Heart left ventricle (tissue), 16 donors: ENCODE results near the gene CIT. TPM values are rescaled to one million over a fixed set of nuclear protein-coding genes. Genes with fewer than 3 reads are reported as not detected.

Experiments
- ATAC-seq, 4 donors: fragments of 200-7000 bp; cut with Tn5 transposase; one replicate each; pipeline ENCODE4 v1.9.1; 2020 to 2022; ENCODE audit warnings: moderate library complexity in 4 of 4, mild to moderate bottlenecking in 3 of 4, moderate number of reproducible peaks in 1 of 4
- DNase-seq, 5 donors: peaks; one replicate each; pipeline ENCODE4 v3.0.0-alpha.2; 2020
- H3K27ac ChIP-seq, 12 donors: fragments of 200-600 bp; sonication (generic) in 4 of 12; one replicate each; pipeline versions ENCODE4 v1.5.0 to v1.8.0; 2016 to 2022; ENCODE audit warnings: mild to moderate bottlenecking in 2 of 12
- H3K27me3 ChIP-seq, 9 donors: fragments of 200-600 bp; sonication (generic) in 2 of 9; one replicate each; pipeline versions ENCODE4 v1.5.1 to v1.8.0; 2016 to 2022; ENCODE audit warnings: mild to moderate bottlenecking in 3 of 9
- H3K36me3 ChIP-seq, 9 donors: fragments of 200-600 bp; sonication (generic) in 2 of 9; one replicate each; pipeline versions ENCODE4 v1.5.0 to v1.8.0; 2018 to 2022; ENCODE audit warnings: mild to moderate bottlenecking in 2 of 9
- H3K4me1 ChIP-seq, 12 donors: fragments of 200-600 bp; sonication (generic) in 4 of 12; one replicate each; pipeline versions ENCODE4 v1.5.0 to v1.8.0; 2016 to 2022; ENCODE audit warnings: mild to moderate bottlenecking in 3 of 12
- H3K4me3 ChIP-seq, 12 donors: fragments of 200-600 bp; sonication (generic) in 4 of 12; one replicate each; pipeline versions ENCODE4 v1.5.0 to v1.8.0; 2017 to 2022; ENCODE audit warnings: mild to moderate bottlenecking in 9 of 12, moderate library complexity in 4 of 12
- H3K9me3 ChIP-seq, 12 donors: fragments of 200-600 bp; sonication (generic) in 4 of 12; one replicate each; pipeline versions ENCODE4 v1.5.0 to v1.8.0; 2016 to 2022; ENCODE audit warnings: mild to moderate bottlenecking in 1 of 12
- POLR2A ChIP-seq, 2 donors: fragments of 450-650 bp; IDR thresholded peaks; one replicate each; pipeline ENCODE4 v1.6.1; 2017; ENCODE audit warnings: antibody characterized with exemption in 2 of 2, mild to moderate bottlenecking in 2 of 2, moderate library complexity in 2 of 2
- WGBS, 4 donors: extraction: QIAGEN DNeasy Blood & Tissue Kit in 2 of 4; methylation state at CpG; one replicate each; pipeline versions ENCODE4 v1.1.5 to v1.1.7; 2013 to 2018; 5-methylcytosine and 5-hydroxymethylcytosine counted together
- intact Hi-C, 10 donors: fragments of 100-400 bp; cut with DNase I; formaldehyde crosslinking; loops; one replicate each; pipeline versions ENCODE4 v1.11.1 to v1.14.2; 2022
- polyA plus RNA-seq, 2 donors: library from polyadenylated mRNA; stranded (reverse); fragments of 200-250 nt; gene quantifications; one replicate each; pipeline ENCODE4 v1.2.3, GENCODE V29; 2013
- total RNA-seq, 9 donors: library from RNA; depleted of rRNA in 2 of 9; stranded (reverse); fragments of >200 nt in 2 of 9; fragmentation: NEBNext Ultra II Directional in 3 of 9; extraction: Animal tissue kit (Norgen Biotek cat#: 25700) in 3 of 9; gene quantifications; one replicate each; pipeline versions ENCODE4 v1.1.0 to v1.2.4, GENCODE V29; 2016 to 2023
- TF ChIP-seq, protein P1 (sequence below), 12 donors: fragments of 200-600 bp; sonication (generic) in 4 of 12; IDR thresholded peaks; one replicate each; pipeline versions ENCODE4 v1.5.0 to v1.8.0; 2018 to 2022; ENCODE audit warnings: antibody characterized with exemption in 12 of 12, mild to moderate bottlenecking in 5 of 12
- donor health status: ischemic (EF 13 %, LVEDD 7.1; RV severe dilation, severe dysfunction).
- donor health status: healthy with polysubstance abuse.
- donor health status: DM: no; HTN: yes; CAD: no.
- donor health status: DM: no; HTN: no; CAD: no.
- donor health status: ischemic (EF 25% LVEDD 6.9; RV normal size, moderate dysfunction).
- donor health status: ischemic (EF 25% LVEDD 5.7; RV mildly dilated, moderate dysfunction).
- donor health status: healthy.
- donor health status: DM: yes; HTN: yes; CAD: no.
- donor health status: ischemic (EF 35%, LVEDD 5.7; RV mildly dilated, moderate dysfunction).
- donor health status: nonischemic (EF 11% LVEDD 7.7; RV severe dilation, severe dysfunction).
- donor health status: DM: yes; HTN: yes; CAD: no.
- donor health status: PGD.
- donor health status: ischemic (EF 29% LVEDD 5.4; RV normal size, mild dysfunction).
- donor health status: nonischemic (EF 23%, LVEDD 6.1; RV moderate dilation, normal function).

CIT gene
- total and polyA plus RNA-seq, 11 donors = 0.26 to 8.1 (median 1.9) TPM

DNA sequence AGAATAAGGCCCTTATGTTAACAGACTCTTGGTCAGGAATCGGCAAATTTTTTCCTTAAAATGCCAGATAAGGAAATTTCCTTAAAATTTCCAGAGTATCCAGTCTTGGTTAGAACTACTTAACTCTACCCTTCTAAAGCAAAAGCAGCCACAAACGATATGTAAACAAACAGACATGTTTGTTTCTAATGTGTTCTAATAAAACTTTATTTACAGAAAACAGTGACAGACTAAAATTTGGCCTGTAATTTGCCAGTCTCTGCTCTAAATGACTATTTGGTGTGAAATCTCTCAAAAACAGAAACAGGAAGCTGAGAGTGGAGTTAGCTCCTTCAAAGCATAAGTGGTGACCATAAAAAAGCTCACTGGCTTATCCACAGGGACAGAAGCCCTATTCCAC is 131.0 kb downstream of the CIT start:
- 95 to 99% (median 97%) methylated on average over 2 of the region's 2 CpGs for WGBS, 4 donors
- intact Hi-C loops = no loop called here
- H3K36me3 ChIP-seq = peaks cover 0 to 4% (median 0%) of the 10 kb centered on the region in 9 donors

GRCh38 chr12:119744900-119745606 is 132.1 kb downstream of the CIT start:
- intact Hi-C loops = no loop called here
- no peak overlapping the region for H3K4me3 ChIP-seq
- DNase-seq (no peak), ATAC-seq (no peak)
- peaks cover 0 to 3% (median 0%) of the 10 kb centered on the region in 12 donors for H3K4me1 ChIP-seq
- peaks cover 0 to 30% (median 12%) of the 10 kb centered on the region in 12 donors for H3K9me3 ChIP-seq
- H3K27ac ChIP-seq = no peak overlapping the region
- TF ChIP-seq, protein P1, sequence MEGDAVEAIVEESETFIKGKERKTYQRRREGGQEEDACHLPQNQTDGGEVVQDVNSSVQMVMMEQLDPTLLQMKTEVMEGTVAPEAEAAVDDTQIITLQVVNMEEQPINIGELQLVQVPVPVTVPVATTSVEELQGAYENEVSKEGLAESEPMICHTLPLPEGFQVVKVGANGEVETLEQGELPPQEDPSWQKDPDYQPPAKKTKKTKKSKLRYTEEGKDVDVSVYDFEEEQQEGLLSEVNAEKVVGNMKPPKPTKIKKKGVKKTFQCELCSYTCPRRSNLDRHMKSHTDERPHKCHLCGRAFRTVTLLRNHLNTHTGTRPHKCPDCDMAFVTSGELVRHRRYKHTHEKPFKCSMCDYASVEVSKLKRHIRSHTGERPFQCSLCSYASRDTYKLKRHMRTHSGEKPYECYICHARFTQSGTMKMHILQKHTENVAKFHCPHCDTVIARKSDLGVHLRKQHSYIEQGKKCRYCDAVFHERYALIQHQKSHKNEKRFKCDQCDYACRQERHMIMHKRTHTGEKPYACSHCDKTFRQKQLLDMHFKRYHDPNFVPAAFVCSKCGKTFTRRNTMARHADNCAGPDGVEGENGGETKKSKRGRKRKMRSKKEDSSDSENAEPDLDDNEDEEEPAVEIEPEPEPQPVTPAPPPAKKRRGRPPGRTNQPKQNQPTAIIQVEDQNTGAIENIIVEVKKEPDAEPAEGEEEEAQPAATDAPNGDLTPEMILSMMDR (IDR thresholded peaks at IDR 0.05) = no peak
- TF ChIP-seq POLR2A (IDR thresholded peaks at IDR 0.05) = no peak
- H3K27me3 ChIP-seq = no peaks in the 10 kb centered on the region
- 96 to 100% (median 99%) methylated on average over 1 of the region's 1 CpG for WGBS, 4 donors
- no peaks in the 10 kb centered on the region for H3K36me3 ChIP-seq

More for the DNA sequence above, 131.0 kb downstream of the CIT start:
- H3K27ac ChIP-seq = no peak overlapping the region
- no peaks in the 10 kb centered on the region for H3K27me3 ChIP-seq
- TF ChIP-seq, protein P1 (IDR thresholded peaks at IDR 0.05) = no peak
- no peak for TF ChIP-seq POLR2A (IDR thresholded peaks at IDR 0.05)
- ATAC-seq (no peak), DNase-seq (no peak)
- peaks cover 0 to 30% (median 12%) of the 10 kb centered on the region in 12 donors for H3K9me3 ChIP-seq
- H3K4me3 ChIP-seq = no peak overlapping the region
- H3K4me1 ChIP-seq = peaks cover 0 to 3% (median 0%) of the 10 kb centered on the region in 12 donors

- no peaks in the 10 kb centered on the region for H3K27me3 ChIP-seq
- no peaks in the 10 kb centered on the region for H3K4me1 ChIP-seq
- TF ChIP-seq, protein P1 (IDR thresholded peaks at IDR 0.05) = no peak
- TF ChIP-seq POLR2A (IDR thresholded peaks at IDR 0.05) = no peak
- WGBS, 4 donors = 83 to 96% (median 93%) methylated on average over 3 of the region's 3 CpGs
- peaks cover 0 to 30% (median 12%) of the 10 kb centered on the region in 12 donors for H3K9me3 ChIP-seq
- no peak overlapping the region for H3K4me3 ChIP-seq
- intact Hi-C loops = no loop called here
- H3K27ac ChIP-seq = no peak overlapping the region
- ATAC-seq (no peak), DNase-seq (no peak)
- no peaks in the 10 kb centered on the region for H3K36me3 ChIP-seq
These were observed 134.4 kb downstream of the CIT start for GRCh38 chr12:119742700-119743099.

DNA sequence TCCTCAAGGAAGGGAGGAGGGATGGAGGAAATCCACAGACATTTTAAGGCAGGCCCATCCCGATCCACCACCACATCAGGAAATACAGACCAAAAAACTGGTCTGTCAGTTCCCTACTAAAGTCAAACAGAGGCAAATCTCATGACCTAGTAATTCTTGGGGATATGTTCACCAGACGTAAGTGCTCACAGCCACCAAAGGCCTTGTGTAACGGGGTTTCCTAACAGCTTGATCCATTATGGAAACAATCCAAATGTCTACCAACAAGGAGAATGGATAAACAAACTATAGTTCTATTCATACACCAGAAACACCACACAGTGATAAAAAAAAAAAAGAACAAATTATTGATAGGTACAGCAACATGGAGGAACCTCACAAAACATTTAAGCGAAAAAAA is 136.3 kb downstream of the CIT start:
- DNase-seq = no peak
- H3K27me3 ChIP-seq = no peaks in the 10 kb centered on the region
- peaks cover 0 to 23% (median 11%) of the 10 kb centered on the region in 12 donors for H3K9me3 ChIP-seq
- TF ChIP-seq POLR2A (IDR thresholded peaks at IDR 0.05) = no peak
- TF ChIP-seq, protein P1 (IDR thresholded peaks at IDR 0.05) = no peak
- ATAC-seq = no peak
- H3K4me3 ChIP-seq = no peak overlapping the region
- intact Hi-C loops = no loop called here
- no peaks in the 10 kb centered on the region for H3K36me3 ChIP-seq
- no peak overlapping the region for H3K27ac ChIP-seq
- no peaks in the 10 kb centered on the region for H3K4me1 ChIP-seq
- WGBS, 4 donors = 92 to 97% (median 95%) methylated on average over 4 of the region's 4 CpGs
